MV-4-11 (cell line): ENCODE measurements around the gene SLC29A3.

ENCODE experiments used
- DNase-seq: peaks from one replicate; lab custom pipeline; 2025; lab: John Stamatoyannopoulos, UW

The SLC29A3 gene

DNA sequence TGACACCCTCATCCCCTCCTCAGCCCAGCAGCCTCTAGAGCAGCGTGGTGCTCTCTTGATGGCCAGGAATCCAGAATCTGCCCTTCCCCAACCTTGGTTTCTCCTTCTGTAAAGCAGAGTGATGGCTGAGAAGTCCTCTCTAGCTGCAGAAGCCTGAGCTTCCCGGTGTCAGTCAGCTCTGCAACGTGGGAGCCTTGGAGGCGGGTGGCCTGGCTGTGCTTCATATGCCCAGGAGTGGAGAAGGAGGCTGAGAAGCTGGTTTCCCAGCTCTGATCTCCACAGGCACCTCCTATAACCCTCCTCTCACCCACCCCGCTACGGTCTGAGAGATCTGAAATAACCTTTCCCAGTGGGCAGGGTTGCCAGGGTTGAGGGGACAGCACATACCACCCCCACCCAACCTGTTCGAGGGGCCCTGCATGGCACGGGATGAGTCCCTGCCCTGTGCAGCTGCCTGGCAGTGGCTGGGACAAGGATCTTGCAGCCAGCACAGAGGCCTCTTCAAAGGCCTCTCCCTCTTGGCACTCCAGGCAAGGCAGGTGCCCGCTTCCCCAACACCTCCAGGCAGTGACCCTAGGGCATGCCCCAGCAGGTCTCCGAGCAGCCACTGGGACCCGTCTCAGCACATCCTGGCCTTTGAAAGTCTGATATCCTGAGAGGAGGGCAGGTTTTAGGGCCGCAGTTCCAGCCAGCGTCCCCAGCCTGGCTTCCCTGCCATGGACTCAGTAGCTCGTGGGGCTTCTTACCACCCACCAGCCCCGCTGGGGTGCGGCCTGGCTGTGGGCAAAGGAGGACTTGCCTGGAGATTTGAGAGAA, 18.3 kb upstream of the SLC29A3 start:
- DNase-seq = no peak

DNA sequence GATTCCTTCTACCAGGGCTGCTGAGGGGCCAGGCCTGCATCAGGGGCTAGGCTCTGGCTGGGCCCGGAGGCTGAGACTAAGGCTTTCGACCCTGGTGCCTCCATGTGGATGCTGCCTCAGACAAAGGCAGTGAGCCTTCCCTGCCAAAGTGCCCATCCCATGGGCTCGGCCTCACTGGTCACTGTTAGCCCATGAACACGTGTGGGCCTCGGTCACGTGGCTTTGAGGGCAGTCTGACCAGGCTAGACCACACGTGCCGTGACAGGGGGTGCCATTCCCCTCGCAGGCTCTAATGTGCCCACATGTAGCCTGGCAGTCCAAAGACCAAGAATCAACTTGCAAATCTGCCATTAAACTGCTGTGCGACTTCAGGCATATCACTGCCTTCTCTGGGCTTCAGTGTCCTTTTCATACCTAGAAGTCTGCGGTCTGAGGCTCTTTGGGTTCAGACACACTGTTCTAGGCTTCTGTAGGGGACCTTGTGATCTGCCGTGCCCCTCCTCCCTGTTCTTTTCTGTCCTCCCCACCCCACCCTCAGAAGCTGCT, 17.6 kb upstream of the SLC29A3 start:
- no peak for DNase-seq

DNA sequence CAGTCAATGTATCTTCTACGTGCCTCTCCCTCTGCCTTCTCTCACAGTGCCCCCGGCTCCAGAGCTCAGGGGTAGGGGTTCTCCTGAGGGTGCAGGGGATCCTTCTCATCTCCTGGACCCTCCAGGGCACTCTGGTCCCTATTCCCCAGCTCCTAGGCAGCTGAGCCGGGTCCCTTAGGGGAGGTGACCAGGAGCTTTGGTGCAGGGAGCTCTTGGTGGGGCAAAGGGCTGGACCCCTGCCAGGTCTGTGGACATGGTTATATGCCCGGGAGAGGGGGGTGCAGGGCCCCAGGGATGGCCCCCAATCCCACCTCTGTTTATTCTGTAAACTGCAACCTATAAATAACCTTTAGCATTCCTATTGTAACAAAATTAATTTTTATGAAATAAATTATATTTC, 16.6 kb upstream of the SLC29A3 start:
- DNase-seq = no peak

DNA sequence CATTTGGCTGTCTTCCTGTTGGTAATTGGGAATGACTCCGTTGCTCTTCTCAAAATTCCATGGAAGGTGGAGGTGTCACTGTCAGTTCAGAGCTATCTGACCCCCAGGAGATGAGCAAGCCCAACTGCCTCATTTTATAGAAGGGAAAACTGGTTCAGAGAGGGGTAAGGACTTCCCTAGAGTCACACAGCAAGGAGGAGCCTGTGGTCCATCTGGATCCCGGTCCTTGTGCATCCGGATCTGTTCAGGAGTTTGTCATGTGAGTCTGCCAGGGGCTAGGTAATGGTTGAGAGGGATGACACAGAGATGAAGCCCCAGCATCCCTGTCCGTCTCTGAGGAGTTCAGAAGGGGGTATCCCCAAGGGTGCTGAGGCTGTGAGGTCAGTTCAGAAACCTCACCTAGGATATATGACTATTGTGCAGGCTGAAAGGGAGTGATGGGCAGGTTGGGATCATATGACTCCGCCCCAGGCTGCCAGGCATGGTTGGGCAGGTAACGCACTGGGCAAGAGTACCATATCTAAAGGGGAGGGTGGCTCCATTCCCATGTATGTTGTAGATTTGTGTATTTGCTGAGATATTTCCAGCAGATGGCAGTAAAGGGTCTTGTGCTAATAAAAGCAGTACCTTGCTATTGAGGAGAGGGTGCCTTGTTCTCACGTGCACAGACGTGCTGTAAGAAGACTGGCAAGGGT, 16.0 kb upstream of the SLC29A3 start:
- DNase-seq = peak; percentile 72

DNA sequence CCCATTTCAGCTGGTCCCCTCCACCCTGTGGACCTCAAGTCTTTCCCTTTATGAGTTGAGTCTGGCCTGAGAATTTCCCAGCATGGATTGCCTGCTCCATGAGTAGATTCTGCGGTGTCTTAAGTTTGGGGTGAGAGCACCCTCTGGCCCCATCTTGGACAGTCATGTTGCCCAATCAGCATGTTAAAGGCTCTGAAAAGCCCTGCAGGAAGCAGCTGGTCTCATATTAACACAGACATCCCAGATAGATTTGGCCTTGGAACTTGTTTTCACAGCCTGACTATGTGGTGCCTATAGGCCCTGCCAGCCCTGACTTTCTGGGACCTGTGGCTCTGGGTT, 15.5 kb upstream of the SLC29A3 start:
- no peak for DNase-seq

DNA sequence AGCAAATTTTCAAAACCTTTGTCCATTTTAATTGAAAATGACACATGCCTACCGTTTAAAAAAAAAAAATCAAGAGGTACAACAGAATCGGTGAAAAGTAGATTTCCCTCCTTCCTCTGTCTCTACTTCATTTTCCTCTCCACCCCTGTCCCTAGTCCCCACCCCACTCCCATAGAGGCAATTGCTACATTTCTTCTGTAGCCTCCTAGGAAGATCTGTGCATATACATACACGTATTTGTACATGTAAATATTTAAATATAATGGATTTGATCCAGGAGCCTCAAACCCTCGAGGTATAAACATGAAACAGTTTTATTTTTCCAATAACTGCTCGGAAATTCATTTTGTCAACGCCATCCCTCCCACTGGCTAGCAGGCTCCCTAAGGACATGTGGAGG, 14.1 kb upstream of the SLC29A3 start:
- DNase-seq = no peak

DNA sequence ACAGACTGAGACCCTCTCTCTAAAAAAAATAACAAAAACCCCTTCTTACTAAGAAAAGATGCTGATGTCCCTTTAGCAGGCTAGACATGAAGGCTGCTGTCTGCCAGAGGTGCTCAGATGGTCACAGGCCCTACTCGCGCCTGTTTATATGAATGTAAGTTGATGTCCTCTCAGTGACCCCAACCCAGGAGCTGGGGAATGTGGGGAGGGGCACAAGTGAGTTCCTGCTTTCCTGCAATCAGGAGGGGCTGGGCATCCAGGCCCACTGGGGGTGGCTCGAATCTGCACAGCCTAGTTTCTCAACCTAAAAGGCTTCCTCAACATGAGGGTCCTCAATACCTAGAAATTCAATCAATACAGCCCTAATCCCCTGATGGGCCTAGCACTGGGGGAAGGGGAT, 12.1 kb upstream of the SLC29A3 start:
- DNase-seq = no peak

DNA sequence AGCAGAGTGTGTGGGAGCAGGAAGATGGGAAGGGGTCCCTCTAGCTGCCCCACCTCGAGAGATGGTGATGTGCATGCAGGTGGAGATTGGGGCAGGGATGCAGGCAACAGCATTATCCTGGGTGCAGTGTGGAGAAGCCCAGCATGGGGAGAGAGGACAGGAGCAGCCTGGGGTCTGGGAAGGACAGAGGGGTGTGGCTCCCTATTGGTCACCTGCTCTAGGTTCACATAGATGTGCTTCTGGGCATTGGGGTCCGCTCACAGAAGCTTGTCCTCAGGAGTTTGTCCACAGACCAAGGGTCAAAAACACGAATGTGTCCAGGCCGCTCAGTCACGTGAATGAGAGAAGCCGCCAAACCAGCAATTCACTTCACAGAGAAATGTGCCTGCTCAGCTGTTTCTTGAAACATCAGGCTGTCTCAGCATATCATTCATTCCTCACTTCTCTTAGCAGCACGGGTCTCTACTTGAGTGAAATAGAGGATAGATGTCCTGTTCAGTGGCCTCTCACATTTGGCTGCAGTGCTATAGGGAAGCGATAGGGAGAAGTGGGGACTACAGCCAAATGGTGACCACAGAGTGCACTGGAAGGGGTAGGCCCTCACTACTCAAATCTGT, 11.5 kb upstream of the SLC29A3 start:
- no peak for DNase-seq

DNA sequence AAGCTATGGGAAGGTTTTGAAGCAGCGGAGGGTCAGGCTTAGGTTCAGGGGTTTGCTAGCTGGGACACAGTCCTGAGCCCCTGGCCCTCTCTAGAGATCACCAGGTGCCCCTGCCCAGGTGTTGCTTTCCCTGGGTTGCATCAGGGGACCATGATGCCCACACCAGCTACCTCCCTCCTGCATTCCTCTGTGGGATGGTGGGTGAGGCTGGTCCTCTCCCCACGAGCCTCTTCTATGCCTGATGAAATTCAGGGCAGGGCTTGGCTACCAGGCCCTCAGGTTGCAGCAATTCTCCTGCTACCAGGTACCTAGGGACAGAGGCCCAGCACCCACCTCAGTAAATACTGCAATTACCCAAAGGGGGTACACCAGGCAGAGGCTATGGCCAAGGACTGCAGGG, 10.8 kb upstream of the SLC29A3 start:
- DNase-seq = no peak

DNA sequence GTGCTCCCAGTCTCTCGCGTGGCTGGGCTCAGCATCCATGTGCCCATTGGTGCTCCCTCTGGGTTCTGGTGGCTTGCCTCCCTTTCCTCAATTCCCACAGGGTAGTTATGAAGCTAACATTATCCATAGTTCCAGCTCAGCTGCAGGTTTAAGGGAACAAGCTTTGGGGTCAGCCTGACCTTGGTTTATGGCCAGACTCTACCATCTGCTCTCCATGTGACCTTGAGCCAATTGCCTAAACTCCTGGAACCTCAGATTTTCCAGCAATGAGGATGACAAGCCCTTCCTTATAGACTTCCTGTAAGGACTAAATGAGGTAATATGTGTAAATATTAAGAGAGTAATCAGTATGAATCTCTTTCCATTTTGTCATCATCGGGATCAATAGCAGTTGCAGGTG, 10.1 kb upstream of the SLC29A3 start:
- DNase-seq = no peak

DNA sequence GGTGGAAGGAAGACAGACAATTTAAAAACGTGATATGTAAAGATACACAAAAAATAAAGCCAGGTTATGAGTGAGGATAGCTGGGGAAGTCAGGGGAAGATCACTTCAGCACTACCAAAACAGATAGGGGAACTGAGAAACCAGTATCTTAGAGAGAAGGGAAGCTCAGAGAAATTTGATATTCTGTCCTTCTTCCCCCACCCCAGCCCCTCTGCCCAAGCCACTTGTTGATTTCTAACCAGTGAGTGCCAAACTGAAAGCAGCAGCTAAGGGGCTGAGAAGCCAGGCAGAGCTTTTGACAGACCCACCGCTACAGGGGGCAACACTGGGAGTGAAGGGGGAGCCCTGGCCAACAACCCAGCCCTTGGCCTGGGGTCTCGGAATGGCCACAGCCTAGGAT, 9.1 kb upstream of the SLC29A3 start:
- peak; percentile 71 for DNase-seq

DNA sequence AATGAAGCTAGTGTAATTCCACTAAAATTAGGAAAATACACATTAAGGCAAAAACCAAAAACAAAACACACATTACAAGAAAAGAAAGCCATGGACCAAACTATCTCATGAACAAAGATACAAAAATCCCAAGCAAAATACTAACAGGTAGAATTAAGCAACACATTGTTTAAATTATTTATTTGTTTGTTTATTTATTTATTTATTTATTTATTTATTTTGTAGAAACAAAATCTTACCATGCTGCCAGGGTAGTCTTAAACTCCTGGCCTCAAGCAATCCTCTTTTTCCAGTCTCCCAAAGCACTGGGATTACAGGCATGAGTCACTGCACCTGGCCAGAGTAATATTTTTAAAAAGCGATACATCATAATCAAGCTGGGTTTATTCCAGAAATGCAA, 6.8 kb upstream of the SLC29A3 start:
- no peak for DNase-seq

DNA sequence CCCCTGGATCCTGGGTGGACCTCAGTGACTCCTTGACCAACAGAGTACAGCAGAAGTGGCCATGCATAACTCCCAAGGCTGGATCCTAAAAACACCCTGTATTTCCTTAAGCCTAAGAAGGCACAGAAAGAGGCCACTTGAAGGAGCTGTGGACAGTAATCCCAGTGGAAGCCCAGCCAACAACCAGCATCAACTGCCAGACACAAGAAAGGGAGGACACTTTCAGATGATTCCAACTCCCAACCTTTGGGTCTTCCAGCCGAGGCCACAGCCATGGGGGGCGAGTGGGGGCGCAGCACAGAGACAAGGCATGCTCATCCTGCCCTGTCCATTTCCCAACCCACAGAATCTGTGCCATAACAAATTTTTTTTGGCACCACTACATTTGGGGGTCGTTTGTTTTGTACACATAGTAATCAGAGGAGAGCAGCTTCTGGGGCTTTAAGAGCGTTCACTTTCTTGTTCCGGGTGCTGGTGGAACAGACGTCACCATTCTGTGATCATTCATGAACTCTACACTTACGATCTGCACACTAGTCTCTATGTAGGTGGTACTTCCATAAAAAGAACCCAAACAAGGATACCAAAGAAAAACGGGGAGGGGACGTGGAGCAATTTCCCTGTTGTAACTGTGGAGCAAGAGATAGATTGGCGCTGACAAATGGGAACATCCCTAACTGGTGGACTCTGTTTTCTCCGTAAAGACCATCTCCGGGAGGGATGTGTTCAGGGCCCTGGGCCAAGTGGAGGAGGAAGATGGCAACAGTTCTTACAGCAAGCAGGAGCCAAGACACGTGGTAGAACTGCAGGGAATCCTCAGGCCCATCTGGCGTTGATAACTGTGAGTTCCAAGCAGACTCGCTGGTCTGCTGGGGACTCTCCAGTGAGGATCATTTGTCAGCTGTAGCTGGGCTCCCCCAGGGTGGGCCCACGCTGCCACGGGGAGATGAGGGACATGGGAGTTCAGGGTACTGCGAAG, 6.0 kb upstream of the SLC29A3 start:
- no peak for DNase-seq

DNA sequence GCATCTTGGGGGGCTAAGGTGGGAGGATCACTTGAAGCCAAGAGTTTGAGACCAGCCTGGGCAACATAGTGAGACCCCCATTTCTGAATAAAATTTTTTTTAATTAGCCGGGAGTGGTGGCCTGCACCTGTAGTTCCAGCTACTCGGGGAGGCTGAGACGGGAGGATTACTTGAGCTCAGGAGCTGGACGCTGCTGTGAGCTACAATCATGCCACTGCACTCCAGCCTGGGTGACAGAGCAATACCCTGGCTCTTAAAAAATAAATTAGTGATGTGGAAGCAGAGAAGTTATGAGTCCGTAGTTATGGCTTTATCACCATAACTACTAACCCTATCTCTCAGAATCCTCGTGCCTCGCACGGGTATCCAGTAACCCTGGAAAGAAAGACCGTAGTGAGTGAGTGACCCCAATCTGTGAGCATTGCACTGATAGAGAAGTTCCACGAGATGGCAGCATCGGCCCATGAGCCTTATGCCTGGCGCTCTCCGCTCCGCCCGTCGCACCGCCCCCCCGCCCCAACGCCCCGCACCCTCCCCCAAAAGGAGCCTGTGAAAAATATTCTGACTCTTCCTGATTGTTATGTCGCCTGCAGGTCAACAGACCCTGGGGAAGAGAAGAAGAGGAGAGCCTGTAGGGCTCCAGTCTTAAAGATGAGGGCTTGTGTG, 4.9 kb upstream of the SLC29A3 start:
- peak; percentile 31 for DNase-seq

DNA sequence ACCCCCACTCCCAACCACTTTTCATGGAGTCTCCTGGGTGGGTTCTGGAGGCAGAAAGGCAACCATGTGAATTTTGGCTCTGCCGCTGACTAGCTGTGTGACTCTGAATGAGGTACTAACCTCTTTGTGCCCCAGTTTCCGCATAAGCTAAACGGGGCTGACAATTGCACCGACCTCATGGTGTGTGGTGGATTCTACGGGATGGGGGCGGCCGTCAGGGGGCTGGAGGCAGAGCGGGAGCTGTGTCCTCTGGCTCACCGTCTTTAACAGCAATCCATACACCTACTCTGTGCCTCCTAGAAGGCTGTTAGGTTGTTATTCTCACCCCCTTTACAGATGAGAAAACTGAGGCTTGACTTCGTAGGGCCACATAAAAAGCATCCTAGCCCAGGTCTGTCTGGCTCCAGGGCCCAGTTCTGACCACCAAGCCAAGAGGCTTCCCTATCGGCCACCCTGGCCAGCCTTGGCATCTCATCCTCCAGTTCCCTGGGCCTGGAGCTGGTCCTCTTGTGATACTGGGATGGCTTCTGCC, 4.3 kb upstream of the SLC29A3 start:
- DNase-seq = no peak

DNA sequence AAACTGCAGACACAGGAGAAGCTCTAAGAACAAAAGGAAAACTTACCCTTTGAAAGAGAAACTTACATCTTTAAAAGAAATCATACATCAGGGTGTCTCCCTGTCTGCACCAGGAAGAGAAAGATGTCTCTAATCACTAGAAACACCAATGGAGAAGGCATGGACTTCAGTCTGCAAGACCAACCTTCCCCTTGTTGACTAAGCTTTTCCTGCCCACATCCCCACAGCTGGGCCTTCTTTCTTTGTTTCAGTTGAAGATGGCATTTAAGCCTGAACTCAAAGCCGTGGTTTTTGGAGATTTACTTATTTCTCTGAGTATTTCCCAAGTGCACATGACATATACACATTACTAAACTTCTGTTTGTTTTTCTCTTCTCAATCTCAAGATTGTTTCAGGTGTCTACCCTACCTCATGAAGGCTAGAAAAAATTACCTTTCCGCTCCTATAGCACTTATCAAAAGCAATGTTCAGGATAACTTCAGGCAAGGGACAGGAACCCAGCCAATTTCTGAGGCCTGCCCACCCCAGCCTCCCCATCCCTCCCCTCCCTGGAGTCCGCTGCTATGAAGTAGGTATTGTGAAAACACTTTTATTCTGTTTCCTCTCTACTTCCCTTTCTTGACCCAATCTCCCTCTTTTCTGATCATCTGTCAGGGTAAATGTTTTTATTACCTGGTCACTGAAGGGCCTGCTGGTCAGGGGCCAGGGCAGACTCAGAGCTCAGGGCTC, 2.8 kb upstream of the SLC29A3 start:
- DNase-seq = peak; percentile 95

DNA sequence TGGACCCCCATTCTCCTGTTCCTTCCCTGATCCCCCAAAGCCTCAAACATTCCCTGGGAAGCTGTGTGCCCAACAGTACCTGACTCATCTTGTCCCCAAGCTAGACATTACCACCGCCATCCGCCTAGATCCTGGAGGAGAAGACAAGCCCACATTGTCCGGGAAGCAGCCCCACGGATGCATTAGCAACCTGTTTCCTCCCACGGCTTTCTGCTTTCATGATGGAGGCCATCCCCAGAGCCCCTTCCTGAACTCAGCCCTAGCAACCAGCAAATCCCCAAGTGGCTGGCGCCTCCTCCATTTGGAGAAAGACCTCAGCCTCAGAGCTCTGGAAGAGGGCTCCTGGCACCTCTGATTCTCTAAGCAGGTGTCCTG, 2.3 kb upstream of the SLC29A3 start:
- DNase-seq = no peak

DNA sequence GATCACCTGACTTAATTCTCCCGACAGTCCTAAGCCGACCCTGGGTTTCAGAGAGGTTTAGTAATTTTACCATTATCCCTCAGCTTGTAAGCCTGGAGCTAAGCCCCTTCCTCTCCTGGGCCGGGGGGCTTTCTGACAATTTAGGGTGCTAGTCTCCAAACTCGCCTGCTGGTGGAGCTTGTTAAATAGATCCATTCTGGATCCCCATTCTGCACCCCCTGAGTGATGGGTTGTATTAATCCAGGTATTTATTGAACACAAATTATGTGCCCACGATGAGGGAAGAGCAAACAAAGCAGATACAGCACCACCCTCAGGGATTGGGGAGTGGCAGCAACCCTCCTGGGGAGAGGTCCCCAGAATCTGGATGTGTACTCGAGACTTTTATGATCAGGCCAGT, 1.3 kb upstream of the SLC29A3 start:
- DNase-seq = no peak

DNA sequence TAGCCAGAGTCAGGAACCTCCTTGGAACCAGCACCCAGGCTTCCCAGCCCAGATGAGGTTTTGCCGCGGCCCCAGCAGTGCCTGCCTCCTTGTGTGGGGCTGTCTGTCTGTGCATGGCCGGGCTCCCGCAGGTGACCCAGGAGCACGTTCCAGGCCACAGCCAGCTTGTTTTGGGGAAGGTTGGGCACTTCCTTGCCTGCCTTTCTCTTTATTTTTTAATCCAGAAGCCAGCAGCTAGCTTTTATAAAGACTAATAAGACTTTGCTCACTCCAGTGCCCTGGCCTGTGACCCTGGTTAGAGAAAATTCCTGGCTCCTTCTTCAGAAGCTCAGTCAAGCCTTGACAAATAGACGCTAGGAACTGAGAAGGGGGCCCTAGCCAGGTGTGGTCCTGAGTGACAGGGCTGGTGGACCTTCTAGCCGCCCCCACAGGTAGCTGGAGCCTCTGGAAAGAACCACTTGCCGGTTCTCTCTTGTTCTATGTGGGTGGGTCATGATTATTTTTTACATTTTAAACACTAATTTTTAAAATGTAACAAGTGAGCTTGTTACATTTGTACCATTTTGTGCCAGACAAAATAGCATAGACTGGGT, 837 bp downstream of the SLC29A3 start:
- DNase-seq = no peak

DNA sequence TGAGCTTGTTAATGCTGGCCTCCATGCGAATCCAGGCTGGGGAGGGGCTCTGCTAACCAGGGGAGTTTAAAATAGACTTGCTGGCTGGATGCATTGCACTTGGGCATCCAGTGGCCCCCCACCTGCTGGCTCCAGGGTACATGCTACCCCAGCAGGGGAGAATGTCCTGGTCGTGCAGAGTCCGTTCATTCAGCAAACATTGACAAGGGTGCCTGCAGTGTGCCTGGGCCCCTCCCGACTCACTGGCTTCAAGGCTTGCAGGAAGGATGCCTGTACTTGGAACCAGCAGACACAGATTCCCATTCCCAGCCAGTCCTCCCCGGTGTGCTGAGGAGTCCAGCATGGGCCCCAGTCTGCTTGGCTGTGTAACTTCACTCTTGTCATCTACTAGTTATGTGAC, 1.5 kb downstream of the SLC29A3 start:
- no peak for DNase-seq
